HEK293 (cell line): Measurements from ENCODE around the gene CMTM1.

Experiments
- CTCF ChIA-PET: fragments of 350-600 bp; formaldehyde crosslinking; extraction: SDS; loops from one replicate; lab custom pipeline; 2021; ENCODE audit warnings: antibody characterized with exemption; lab: Yijun Ruan, JAX
- POLR2A ChIA-PET: fragments of 300-600 bp; formaldehyde crosslinking; extraction: SDS; loops from one replicate; lab custom pipeline; 2020; ENCODE audit warnings: antibody characterized with exemption, inconsistent platforms; lab: Yijun Ruan, JAX
- H3K27ac ChIP-seq: fragments of 200-500 bp; sonication (Bioruptor generic); 2 replicates; pipeline ENCODE4 v1.5.1; 2014; ENCODE audit warnings: low read depth, low read length, control low read depth, inconsistent platforms; ENCODE audit errors: extremely low read depth
- H3K36me3 ChIP-seq, 2 experiments: fragments of 200-500 bp in 1 of 2; sonication (Bioruptor generic) in 1 of 2; 1 replicate in 1 of 2; 2 replicates in 1 of 2; pipeline ENCODE4 v1.5.1; 2014 to 2017; ENCODE audit warnings: inconsistent platforms in 2 of 2, low read length in 2 of 2; ENCODE audit not compliant: control insufficient read depth in 2 of 2, insufficient read depth in 1 of 2
- H3K4me1 ChIP-seq: fragments of 200-500 bp; sonication (Bioruptor generic); 2 replicates; pipeline ENCODE4 v1.5.1; 2014; ENCODE audit warnings: mild to moderate bottlenecking, low read length, inconsistent platforms; ENCODE audit not compliant: control insufficient read depth, insufficient read depth
- H3K4me3 ChIP-seq: 2 replicates; pipeline ENCODE4 v1.5.1; 2011; ENCODE audit warnings: low read depth, mild to moderate bottlenecking, control low read depth, low read length, moderate library complexity
- H3K9me3 ChIP-seq: fragments of 200-500 bp; sonication (Bioruptor generic); 2 replicates; pipeline ENCODE4 v1.5.1; 2014; ENCODE audit warnings: low read depth, low read length, inconsistent platforms; ENCODE audit not compliant: control insufficient read depth, insufficient read depth
- BCL11A ChIP-seq: fragments of 450-650 bp; formaldehyde crosslinking; IDR thresholded peaks from 2 replicates; pipeline ENCODE4 v1.5.1; 2016; ENCODE audit warnings: low read depth, missing biosample characterization, missing genetic modification characterization
- FEZF1 ChIP-seq: fragments of 450-650 bp; formaldehyde crosslinking; IDR thresholded peaks from 2 replicates; pipeline ENCODE4 v1.5.1; 2016; ENCODE audit warnings: missing biosample characterization, missing genetic modification characterization
- GLIS2 ChIP-seq: fragments of 450-650 bp; formaldehyde crosslinking; IDR thresholded peaks from 2 replicates; pipeline ENCODE4 v1.5.1; 2016; ENCODE audit warnings: missing biosample characterization, missing genetic modification characterization
- IKZF3 ChIP-seq: fragments of 450-650 bp; IDR thresholded peaks from 2 replicates; pipeline ENCODE4 v1.5.0; 2018; ENCODE audit warnings: missing biosample characterization, mild to moderate bottlenecking, missing genetic modification characterization, moderate library complexity
- KLF7 ChIP-seq: fragments of 450-650 bp; formaldehyde crosslinking; IDR thresholded peaks from 2 replicates; pipeline ENCODE4 v1.5.1; 2016; ENCODE audit warnings: missing biosample characterization, missing genetic modification characterization, borderline replicate concordance
- OVOL3 ChIP-seq: fragments of 450-650 bp; formaldehyde crosslinking; IDR thresholded peaks from 2 replicates; pipeline ENCODE4 v1.5.1; 2016; ENCODE audit warnings: missing biosample characterization, missing genetic modification characterization
- PBX3 ChIP-seq: sonication (generic); formaldehyde crosslinking; IDR thresholded peaks from 2 replicates; pipeline ENCODE4 v1.8.1; 2022; ENCODE audit warnings: mild to moderate bottlenecking, moderate library complexity, missing genetic modification reagents
- PRDM1 ChIP-seq: fragments of 450-650 bp; formaldehyde crosslinking; IDR thresholded peaks from 2 replicates; pipeline ENCODE4; 2016; ENCODE audit warnings: missing biosample characterization, missing genetic modification characterization
- SALL2 ChIP-seq: fragments of 450-650 bp; formaldehyde crosslinking; IDR thresholded peaks from 2 replicates; pipeline ENCODE4 v1.5.0; 2017; ENCODE audit warnings: missing biosample characterization, mild to moderate bottlenecking, missing genetic modification characterization, borderline replicate concordance
- SCRT2 ChIP-seq: fragments of 450-650 bp; formaldehyde crosslinking; IDR thresholded peaks from 2 replicates; pipeline ENCODE4 v1.5.1; 2016; ENCODE audit warnings: missing biosample characterization, missing genetic modification characterization
- SP7 ChIP-seq: fragments of 450-650 bp; formaldehyde crosslinking; IDR thresholded peaks from 2 replicates; pipeline ENCODE4 v1.5.1; 2016; ENCODE audit warnings: missing biosample characterization, missing genetic modification characterization
- ZBTB1 ChIP-seq: fragments of 450-650 bp; formaldehyde crosslinking; IDR thresholded peaks from 2 replicates; pipeline ENCODE4 v1.5.1; 2016; ENCODE audit warnings: missing biosample characterization, missing genetic modification characterization
- ZBTB20 ChIP-seq: fragments of 450-650 bp; formaldehyde crosslinking; IDR thresholded peaks from 2 replicates; pipeline ENCODE4 v1.5.1; 2016; ENCODE audit warnings: missing biosample characterization, missing genetic modification characterization
- ZBTB21 ChIP-seq: fragments of 450-650 bp; formaldehyde crosslinking; IDR thresholded peaks from 2 replicates; pipeline ENCODE4 v1.5.1; 2017; ENCODE audit warnings: missing biosample characterization, missing genetic modification characterization
- ZFP3 ChIP-seq: fragments of 450-650 bp; formaldehyde crosslinking; IDR thresholded peaks from 2 replicates; pipeline ENCODE4 v1.5.1; 2016; ENCODE audit warnings: low read depth, missing biosample characterization, missing genetic modification characterization
- ZNF10 ChIP-seq: fragments of 450-650 bp; formaldehyde crosslinking; IDR thresholded peaks from 2 replicates; pipeline ENCODE4 v1.5.1; 2017; ENCODE audit warnings: missing biosample characterization, missing genetic modification characterization
- ZNF211 ChIP-seq: fragments of 450-650 bp; formaldehyde crosslinking; IDR thresholded peaks from 2 replicates; pipeline ENCODE4 v1.5.1; 2016; ENCODE audit warnings: low read depth, missing biosample characterization, missing genetic modification characterization
- ZNF366 ChIP-seq: fragments of 450-650 bp; formaldehyde crosslinking; conservative IDR thresholded peaks from 2 replicates; pipeline ENCODE4 v1.5.1; 2016; ENCODE audit warnings: missing biosample characterization, missing genetic modification characterization
- ZNF37A ChIP-seq: fragments of 450-650 bp; IDR thresholded peaks from 2 replicates; pipeline ENCODE4 v1.5.1; 2018; ENCODE audit warnings: missing biosample characterization, missing genetic modification characterization
- ZNF544 ChIP-seq: fragments of 450-650 bp; formaldehyde crosslinking; IDR thresholded peaks from 2 replicates; pipeline ENCODE4 v1.5.0; 2017; ENCODE audit warnings: missing biosample characterization, missing genetic modification characterization
- ZNF645 ChIP-seq: fragments of 450-650 bp; formaldehyde crosslinking; IDR thresholded peaks from 2 replicates; pipeline ENCODE4; 2016; ENCODE audit warnings: missing biosample characterization, missing genetic modification characterization
- ZNF658 ChIP-seq: fragments of 450-650 bp; formaldehyde crosslinking; IDR thresholded peaks from 2 replicates; pipeline ENCODE4; 2016; ENCODE audit warnings: missing biosample characterization, missing genetic modification characterization
- ZNF660 ChIP-seq: fragments of 450-650 bp; IDR thresholded peaks from 2 replicates; pipeline ENCODE4 v1.5.1; 2018; ENCODE audit warnings: missing biosample characterization, mild to moderate bottlenecking, missing genetic modification characterization
- ZNF701 ChIP-seq: fragments of 450-650 bp; formaldehyde crosslinking; IDR thresholded peaks from 2 replicates; pipeline ENCODE4 v1.5.1; 2016; ENCODE audit warnings: missing biosample characterization, missing genetic modification characterization
- ZNF768 ChIP-seq: fragments of 450-650 bp; formaldehyde crosslinking; IDR thresholded peaks from 2 replicates; pipeline ENCODE4 v1.5.1; 2018; ENCODE audit warnings: missing biosample characterization, mild to moderate bottlenecking, missing genetic modification characterization
- ZNF830 ChIP-seq: fragments of 450-650 bp; IDR thresholded peaks from 2 replicates; pipeline ENCODE4 v1.5.0; 2018; ENCODE audit warnings: missing biosample characterization, missing genetic modification characterization, low read depth, mild to moderate bottlenecking, moderate library complexity
- ZSCAN4 ChIP-seq: fragments of 450-650 bp; formaldehyde crosslinking; IDR thresholded peaks from 2 replicates; pipeline ENCODE4 v1.5.1; 2017; ENCODE audit warnings: missing biosample characterization, missing genetic modification characterization
- TF ChIP-seq, protein P1 (sequence below): fragments of 450-650 bp; IDR thresholded peaks from 2 replicates; pipeline ENCODE4 v1.5.1; 2018; ENCODE audit warnings: missing biosample characterization, mild to moderate bottlenecking, missing genetic modification characterization
- TF ChIP-seq, protein P2 (sequence below): fragments of 450-650 bp; formaldehyde crosslinking; IDR thresholded peaks from 2 replicates; pipeline ENCODE4 v1.5.1; 2017; ENCODE audit warnings: missing biosample characterization, missing genetic modification characterization

The CMTM1 gene

DNA sequence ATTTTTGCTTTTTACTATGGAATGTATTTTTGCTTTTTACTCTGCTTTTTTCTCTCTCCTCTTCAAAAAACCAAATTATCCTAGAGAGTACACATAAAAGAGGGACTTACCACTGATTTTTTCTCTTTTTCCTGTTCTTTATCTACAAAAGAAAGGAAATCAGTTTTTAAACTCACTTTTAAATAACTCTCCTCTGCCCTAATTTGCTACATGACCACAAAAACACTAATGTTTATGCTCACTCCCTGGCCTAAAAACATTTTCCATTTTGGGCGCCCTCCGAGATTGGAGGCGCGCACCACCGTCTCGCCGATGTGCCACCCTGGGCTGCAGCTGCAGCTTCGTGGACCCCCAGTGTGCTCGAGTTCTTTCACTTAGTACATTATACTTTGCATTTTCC lies 17.4 kb upstream of the CMTM1 start:
- POLR2A ChIA-PET, result interaction anchor here (0.6 kb wide), 1 partner anchor 193 kb away, joined by 3 read pairs; no protein-coding TSS in a partner anchor
- Histone ChIP-seq H3K36me3 (peaks cover 0 to 5% of the 10 kb centered on the region in 2 experiments; a peak in 2 of 3 replicates), H3K27ac (peak overlapping the region; percentile 85; the same call in 1 of the 2 replicates), H3K4me3 (no peak overlapping the region), H3K4me1 (no peaks in the 10 kb centered on the region), H3K9me3 (no peaks in the 10 kb centered on the region)
- CTCF ChIA-PET, result no interaction called here
- no peak for TF ChIP-seq ZNF366 (tag by site-specific recombination)
- peak; percentile 25 for TF ChIP-seq ZBTB20 (tag by site-specific recombination)
- TF ChIP-seq PRDM1, result peak; percentile 53

- H3K27ac ChIP-seq, result peak within 1 kb of the TSS; percentile 85
- peaks cover 0 to 8% of the 10 kb centered on the region in 2 experiments; a peak in 2 of 3 replicates for H3K36me3 ChIP-seq
- H3K4me1 ChIP-seq, result no peaks in the 10 kb centered on the region
- CTCF ChIA-PET, result interaction anchor here (1.4 to 1.7 kb wide), 2 partner anchors 37 to 59 kb away, joined by 4 to 5 read pairs; no protein-coding TSS in a partner anchor
- H3K9me3 ChIP-seq, result no peaks in the 10 kb centered on the region
- POLR2A ChIA-PET, result interaction anchor here (0.6 kb wide), 1 partner anchor 192 kb away, joined by 3 read pairs; no protein-coding TSS in a partner anchor
- H3K4me3 ChIP-seq, result peak within 1 kb of the TSS; percentile 59
- no peak for TF ChIP-seq ZNF658
- TF ChIP-seq FEZF1, result no peak
- peak; percentile 94 for TF ChIP-seq ZNF660
- no peak for TF ChIP-seq OVOL3 (tag by site-specific recombination)
- no peak for TF ChIP-seq SALL2 (tag by site-specific recombination)
- TF ChIP-seq IKZF3 (tag by site-specific recombination), result no peak
- peak; percentile 69 for TF ChIP-seq GLIS2 (tag by site-specific recombination)
- TF ChIP-seq ZSCAN4 (tag by site-specific recombination), result no peak
- TF ChIP-seq ZBTB1 (tag by site-specific recombination), result no peak
- TF ChIP-seq ZFP3 (tag by site-specific recombination), result no peak
- TF ChIP-seq ZNF768, result no peak
- no peak for TF ChIP-seq ZBTB21 (tag by site-specific recombination)
- no peak for TF ChIP-seq ZNF10 (tag by site-specific recombination)
- TF ChIP-seq ZNF830 (tag by site-specific recombination), result no peak
- TF ChIP-seq SP7, result peak; percentile 41
- TF ChIP-seq ZNF544 (tag by site-specific recombination), result no peak
- no peak for TF ChIP-seq ZNF211 (tag by site-specific recombination)
- TF ChIP-seq, protein P1, sequence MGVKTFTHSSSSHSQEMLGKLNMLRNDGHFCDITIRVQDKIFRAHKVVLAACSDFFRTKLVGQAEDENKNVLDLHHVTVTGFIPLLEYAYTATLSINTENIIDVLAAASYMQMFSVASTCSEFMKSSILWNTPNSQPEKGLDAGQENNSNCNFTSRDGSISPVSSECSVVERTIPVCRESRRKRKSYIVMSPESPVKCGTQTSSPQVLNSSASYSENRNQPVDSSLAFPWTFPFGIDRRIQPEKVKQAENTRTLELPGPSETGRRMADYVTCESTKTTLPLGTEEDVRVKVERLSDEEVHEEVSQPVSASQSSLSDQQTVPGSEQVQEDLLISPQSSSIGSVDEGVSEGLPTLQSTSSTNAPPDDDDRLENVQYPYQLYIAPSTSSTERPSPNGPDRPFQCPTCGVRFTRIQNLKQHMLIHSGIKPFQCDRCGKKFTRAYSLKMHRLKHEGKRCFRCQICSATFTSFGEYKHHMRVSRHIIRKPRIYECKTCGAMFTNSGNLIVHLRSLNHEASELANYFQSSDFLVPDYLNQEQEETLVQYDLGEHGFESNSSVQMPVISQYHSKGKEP (tag by site-specific recombination), result 0 out of 2 replicates have a peak, but pooled peaks have one; percentile 35
- no peak for TF ChIP-seq BCL11A (tag by site-specific recombination)
- TF ChIP-seq ZNF701 (tag by site-specific recombination), result no peak
- TF ChIP-seq ZNF645, result no peak
- TF ChIP-seq SCRT2, result peak; percentile 91
- no peak for TF ChIP-seq PBX3 (CRISPR knock-in tag)
- no peak for TF ChIP-seq KLF7 (tag by site-specific recombination)
- TF ChIP-seq, protein P2, sequence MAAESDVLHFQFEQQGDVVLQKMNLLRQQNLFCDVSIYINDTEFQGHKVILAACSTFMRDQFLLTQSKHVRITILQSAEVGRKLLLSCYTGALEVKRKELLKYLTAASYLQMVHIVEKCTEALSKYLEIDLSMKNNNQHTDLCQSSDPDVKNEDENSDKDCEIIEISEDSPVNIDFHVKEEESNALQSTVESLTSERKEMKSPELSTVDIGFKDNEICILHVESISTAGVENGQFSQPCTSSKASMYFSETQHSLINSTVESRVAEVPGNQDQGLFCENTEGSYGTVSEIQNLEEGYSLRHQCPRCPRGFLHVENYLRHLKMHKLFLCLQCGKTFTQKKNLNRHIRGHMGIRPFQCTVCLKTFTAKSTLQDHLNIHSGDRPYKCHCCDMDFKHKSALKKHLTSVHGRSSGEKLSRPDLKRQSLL (tag by site-specific recombination), result no peak; the same call in 1 of the 2 replicates
- TF ChIP-seq ZNF37A (tag by site-specific recombination), result no peak
These were observed 16.7 kb upstream of the CMTM1 start, which contains the start of gene TK2 for GRCh38 chr16:66549284-66550131. Gene TK2 (minus strand): TSS chr16:66550122. CDS start chr16:66550061, 61 bp downstream.
